Myometrial cell (primary cell): ENCODE results near the gene CA5A. TPM values are rescaled to one million over a fixed set of nuclear protein-coding genes. Genes with fewer than 3 reads are reported as not detected.

Experiments used
- total RNA-seq: library from RNA; depleted of rRNA; stranded (reverse); fragments of >200 nt; gene quantifications from 2 replicates; pipeline ENCODE4 v1.2.3, GENCODE V29; 2015

CA5A gene
- total RNA-seq = not detected in 2 replicates

DNA sequence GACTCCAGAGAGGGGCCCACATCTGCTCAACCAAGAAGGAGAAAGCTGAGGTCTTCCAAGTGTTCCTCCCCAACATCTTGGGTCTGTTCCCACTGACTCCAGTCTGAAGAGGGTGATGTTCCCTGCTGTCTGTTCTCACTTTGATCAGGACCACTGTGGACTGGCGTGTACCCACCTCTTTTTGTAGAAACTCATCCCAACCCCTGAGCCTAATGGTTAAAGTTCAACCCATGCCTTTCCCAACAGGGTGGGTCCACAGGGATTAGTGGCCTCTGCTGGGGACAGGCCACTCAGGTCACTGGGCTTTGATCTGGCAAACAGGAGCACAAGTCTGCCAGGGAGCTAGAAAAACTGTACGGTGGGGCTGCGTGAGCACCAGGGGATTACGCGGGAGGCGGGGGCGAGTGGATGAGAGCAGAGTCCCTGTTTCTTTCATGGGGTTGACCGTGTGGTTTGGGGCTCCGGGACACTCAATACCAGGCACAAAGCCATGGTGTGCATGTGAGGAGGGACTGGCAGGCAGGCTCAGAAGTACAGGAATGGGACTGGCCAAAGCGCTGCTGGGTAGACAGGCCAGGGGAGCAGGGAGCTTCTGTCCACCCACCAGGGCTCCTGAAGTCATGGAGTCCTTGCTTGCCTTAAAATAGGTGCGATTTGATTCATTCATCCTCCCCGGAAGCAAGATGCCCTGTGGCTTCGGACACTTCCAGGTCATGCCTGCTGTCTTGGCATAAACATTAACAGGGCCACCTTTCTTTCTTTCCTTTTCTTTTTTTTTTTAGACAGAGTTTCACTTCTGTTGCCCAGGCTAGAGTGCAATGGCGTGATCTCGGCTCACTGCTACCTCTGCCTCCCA lies at the start of gene CA5A:
TSS of gene CA5A (minus strand) at position 155 of the 856 bp plus-strand sequence. CDS start at position 76, 79 bp downstream.

GRCh38 chr16:87950765-87951551 lies 14.6 kb upstream of the CA5A start, which contains the start of gene BANP:
TSS of gene BANP (plus strand) at chr16:87951434. CDS start at chr16:87975116, 23,682 bp downstream.

DNA sequence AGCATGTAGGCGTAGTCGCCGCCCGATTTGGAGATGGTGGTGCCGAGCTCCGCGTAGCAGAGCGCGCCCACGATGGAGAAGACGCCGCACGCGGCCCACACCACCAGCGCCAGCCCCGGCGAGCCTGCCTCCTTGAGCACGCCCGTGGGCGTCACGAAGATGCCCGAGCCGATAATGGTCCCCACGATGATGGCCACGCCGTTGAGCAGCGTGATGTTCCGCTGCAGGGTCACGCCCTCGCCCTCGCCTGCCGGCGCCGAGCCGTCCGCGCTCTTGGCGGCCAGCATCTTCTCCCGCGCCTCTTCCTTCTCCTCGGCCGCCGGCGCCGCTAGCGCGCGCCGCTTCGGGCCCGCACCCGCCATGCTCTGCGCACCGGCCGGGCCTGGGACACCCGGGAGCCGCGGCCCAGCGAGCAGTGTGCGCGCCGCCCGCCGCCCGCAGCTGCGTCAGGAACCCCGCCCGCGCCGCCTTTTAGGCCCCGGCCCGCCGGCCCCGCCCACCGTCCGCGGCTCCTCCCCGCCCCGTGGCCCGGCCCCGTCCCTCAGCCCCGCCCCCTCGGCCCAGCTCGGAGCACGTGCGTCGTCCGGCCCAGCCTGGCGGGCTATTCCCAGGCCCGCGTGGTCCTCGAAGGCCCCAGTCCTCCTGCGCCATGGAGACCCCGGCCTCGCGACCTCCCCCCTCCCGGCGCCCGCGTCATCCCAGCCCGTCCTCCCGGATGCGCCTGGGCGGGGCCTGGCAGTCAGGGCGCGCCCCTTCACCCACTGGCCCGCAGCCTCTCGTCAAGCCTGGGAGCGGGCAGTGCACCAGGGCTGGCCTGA lies 67.1 kb downstream of the CA5A start, which contains the start of gene SLC7A5:
TSS of gene SLC7A5 (minus strand) at position 447 of the 818 bp plus-strand sequence. CDS start at position 362, 85 bp downstream.

Other genes starting within 250 kb of the CA5A start
- 15.6 and 19.0 TPM in 2 replicates for gene KLHDC4, start 170.5 kb downstream of the CA5A start, total RNA-seq
- gene SLC7A5, start 67.0 kb downstream of the CA5A start, total RNA-seq = 133 and 146 TPM in 2 replicates
- gene BANP, start 14.9 kb upstream of the CA5A start, total RNA-seq = 13.3 and 16.7 TPM in 2 replicates